ENCODE data around the gene TPO.
"Not testable (repeated sequence)": the region's sequence is repeated elsewhere in the genome, so short reads cannot be mapped to it uniquely, and the experiment has no call there.

Gene TPO

DNA sequence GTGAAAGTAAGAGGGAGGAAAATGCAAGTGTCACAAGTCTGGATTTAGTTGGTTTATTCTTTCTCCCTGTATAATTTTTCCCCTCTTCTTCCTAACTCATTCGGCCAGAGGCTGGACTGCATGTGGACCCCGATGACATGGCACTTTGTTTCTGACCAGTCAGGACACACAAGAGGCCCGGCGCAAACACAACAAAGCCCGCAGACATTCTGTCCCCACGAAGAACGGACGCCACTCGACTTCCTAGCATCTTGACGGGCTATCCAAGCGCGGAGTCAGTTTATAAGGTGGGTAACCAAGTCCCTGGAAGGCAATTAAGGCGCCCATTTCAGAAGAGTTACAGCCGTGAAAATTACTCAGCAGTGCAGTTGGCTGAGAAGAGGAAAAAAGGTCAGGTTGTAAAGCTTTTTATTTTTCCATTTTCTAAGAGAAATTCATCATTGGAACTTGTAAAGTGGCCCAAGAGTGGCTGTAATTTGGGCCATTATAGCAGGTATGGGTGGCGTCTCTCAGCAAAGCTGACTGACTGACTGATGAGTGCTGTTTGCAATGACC, at the start of gene TPO:
Gene TPO (plus strand): TSS at position 308 of the 555 bp plus-strand sequence. CDS start 946 bp downstream, outside the sequence.
- no peak for DNase-seq (ENCODE audit: low read depth)

DNA sequence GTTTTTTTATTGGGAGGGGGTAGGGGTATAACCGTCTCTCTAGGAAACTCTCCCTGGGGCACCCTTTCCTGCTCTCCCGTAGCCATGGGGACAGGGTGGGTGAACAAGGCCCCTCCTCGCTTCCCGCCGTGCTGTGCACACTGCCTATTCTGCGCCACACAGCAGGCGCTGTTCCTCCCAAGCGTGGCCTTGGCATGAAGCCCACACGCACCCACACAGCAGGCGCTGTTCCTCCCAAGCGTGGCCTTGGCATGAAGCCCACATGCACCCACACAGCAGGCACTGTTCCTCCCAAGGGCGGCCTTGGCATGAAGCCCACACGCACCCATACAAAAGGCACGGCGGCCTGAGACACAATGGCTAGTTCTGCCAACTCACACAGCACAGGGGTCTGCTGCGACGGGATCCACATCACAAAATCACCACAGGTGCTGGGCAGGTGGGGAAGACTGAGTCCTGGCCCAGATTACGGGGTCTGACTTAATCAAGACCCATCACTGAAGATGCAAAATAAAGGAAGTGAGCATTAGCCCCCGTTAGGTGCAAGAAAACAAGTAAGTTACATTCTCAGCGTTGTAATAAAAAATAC, 46.6 kb upstream of the TPO start:
- DNase-seq (ENCODE audit: low read depth) = no peak

DNA sequence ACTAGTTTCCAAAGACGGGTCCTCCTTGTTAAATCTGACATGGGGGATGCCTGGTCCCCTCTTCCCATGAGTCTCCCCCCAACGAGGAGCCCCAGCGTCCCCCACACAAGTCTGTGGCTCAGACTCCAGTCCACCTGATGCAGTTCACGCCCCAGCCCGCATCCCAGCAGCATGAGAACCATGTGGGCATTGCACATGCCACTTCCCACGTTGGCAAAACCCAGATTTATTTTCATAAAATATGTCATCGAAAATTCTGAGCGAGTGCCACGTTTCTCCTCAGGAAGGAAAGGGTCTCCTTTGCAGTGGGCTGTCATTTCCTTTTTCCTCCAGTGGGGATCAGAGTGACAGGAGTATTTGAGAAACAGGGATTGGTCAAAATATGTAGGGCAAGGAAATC, 45.7 kb upstream of the TPO start:
- DNase-seq (ENCODE audit: low read depth) = no peak

DNA sequence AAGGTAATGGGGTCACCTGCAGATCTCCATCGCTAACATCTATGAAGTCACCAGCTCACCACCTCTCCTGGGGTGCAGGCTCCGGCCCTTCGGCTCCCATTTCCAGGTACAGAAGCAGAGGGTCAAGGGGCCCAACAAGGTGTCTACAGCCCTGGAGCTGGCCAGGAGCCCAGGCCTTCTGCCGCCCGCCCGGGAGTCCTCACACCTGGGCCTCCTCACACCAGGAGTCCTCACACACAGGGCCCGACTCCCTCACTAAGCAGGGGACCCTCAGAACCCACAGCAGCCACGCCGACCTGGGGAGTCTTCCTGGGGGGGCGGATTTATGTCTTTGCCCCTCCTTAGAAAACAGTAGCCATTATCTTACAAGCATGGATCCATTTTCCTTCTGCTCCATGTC, 43.4 kb upstream of the TPO start:
- DNase-seq (ENCODE audit: low read depth) = no peak

DNA sequence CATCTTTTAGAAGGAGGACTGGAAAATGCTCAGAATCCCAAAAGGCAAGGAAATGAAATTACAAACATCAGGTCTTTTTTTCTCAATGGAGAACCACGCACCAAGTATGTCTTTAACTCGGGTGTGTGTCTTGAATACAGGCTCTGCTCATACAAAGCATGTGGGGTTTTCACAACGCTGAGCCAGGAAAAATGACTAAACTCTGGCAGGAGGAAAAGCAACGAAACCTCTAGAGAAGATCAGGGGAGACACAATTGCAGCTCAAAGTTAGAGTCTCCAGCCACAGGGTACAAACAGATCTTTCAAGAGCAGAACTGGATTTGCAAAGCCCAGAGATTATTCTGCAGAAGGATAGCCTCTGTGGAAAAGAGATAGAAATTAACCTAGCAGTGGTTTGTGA, 42.8 kb upstream of the TPO start:
- no peak for DNase-seq (ENCODE audit: low read depth)

DNA sequence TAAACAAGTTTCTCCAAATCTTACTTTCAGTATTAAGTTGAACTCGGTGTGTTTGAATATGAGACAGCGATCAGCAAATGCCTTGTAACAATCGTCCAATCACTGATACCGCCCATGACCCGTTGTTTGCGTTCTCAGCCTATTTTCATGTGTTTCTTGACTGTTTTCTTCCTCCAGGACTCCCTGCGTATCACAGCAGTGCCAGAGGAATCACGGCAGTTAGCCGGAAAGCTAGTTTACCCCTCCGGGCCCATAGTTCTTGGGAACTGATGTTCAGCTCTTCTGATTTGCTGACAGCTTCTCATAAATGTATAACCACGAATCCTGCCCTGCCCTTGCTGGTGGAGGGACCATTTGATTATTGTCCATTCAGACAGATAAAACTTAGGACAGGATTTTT, 42.2 kb upstream of the TPO start:
- no peak for DNase-seq (ENCODE audit: low read depth)

DNA sequence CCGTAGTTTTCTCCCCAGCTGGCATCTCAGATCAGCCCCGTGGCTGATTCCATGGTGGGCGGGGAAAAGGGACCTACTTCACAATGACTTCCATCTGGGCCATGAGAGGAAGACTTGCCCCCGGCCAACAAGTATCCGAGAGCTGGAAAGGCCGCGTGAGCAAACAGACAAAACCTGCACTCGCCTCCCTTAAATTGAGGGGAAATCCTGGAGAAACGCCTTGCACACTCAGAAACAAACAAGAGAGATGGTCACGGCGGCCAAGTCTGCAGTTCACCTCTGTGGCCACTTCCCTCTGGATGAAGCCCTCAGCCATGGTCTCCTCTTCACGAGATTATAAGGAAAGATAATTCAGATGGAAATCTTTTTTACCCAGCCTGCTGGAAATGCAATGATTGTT, 39.4 kb upstream of the TPO start:
- DNase-seq (ENCODE audit: low read depth) = no peak

DNA sequence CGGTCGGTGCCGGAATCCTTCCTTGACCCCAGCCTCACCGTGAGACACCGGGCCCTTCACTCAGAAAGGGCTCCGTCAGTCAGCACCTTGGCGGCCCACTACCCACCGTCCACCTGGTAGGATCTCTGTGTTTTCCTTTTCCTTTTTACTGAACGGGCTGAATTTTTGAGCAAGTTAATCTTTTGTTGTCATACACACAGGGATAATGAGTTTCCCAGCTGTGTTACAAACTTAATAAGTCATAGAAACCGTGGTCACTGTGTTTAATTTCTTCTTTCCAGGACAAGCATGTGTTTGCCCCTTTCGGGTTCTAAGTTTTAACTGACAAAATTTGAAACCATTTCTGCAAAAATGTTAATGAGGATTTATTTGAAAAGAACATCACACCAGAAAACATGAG, 39.0 kb upstream of the TPO start:
- no peak for DNase-seq (ENCODE audit: low read depth)

DNA sequence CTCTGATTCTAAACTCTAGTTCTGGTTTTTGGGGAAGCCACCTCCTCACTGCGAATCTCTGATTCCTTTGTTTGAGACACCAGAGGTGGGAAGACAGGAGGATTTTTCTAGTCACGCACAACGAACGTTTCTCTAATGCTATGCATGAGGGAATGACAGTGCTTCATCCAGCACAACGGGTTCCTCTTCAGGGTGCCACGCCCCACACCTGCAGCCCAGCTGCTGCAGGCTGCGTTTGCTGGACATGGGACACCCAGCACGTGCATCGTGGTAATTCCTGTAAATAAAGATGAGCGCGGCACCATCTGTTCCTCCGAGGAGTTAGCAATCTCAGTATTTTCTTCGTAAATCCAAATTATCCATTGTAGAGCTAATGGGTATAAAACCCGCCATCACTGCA, 37.5 kb upstream of the TPO start:
- DNase-seq (ENCODE audit: low read depth) = no peak

DNA sequence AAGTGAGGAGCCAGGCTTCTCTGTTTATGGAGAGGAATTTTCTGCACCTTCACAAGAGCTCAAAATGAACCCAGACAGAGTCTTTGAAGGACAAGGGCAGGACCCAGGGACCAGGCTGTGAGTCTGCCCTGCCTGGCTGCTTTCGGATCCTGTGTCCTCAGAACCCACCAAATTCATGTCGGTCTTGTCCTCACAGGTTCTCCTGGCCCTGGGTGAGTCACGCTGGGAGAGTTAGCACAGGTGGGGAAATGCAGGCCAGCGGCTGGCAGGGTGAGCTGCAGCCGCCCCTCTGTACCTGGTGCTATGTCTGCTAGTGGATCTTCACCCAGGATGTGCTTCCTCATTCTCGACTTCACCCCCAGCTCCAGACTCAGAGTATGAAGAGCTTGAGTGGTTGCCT, 35.8 kb upstream of the TPO start:
- no peak for DNase-seq (ENCODE audit: low read depth)

DNA sequence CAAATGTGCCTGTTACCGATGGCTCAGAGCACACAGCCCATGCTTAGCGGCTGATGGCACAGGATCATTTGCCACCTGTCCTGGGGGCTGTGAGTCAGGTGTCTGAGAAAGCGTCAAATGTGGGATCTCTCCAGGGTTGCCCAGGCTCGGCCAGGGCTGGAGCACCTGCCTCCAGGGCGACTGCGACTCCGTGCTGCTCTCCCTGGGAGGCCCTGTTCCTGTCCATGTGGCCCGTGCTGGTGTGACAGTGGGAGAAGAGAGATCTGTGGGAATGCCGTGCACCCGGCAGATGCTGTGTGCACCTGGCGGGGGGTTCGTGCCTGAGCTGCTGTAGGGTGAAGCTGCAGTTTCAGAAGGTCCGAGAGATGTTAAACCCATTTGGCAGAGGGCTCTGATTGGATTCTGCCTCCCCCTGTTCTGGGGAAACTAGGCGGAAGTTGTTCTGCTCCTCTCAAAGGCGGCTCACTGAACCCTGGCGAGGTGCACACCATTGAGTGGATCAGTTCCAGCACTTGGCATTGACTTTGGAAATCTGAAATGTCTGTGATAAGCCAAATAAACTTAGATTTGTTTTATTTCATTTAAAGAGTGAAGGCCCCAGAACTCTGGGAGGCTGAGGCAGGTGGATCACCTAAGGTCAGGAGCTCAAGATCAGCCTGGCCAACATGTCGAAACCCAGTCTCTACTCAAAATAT, 34.7 kb upstream of the TPO start:
- no peak for DNase-seq (ENCODE audit: low read depth)

DNA sequence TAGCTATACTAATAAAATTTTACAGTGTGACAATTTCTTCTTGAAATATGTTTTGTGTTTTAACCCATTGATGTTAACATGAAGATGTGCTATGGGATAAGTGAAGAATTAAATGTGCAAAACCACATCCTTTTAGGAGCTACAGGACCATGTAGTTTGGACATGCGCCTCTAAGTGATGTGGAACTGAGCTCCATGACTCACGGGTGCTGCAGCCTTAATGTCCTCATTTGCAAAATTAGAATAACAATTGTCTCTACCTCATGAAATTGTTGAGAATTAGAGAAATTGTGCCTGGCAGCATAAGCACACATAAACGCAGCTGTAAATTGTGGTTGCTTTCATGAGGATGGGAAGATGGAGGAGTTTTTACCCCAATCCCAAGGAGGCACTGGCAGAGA, 31.6 kb upstream of the TPO start:
- no peak for DNase-seq (ENCODE audit: low read depth)

DNA sequence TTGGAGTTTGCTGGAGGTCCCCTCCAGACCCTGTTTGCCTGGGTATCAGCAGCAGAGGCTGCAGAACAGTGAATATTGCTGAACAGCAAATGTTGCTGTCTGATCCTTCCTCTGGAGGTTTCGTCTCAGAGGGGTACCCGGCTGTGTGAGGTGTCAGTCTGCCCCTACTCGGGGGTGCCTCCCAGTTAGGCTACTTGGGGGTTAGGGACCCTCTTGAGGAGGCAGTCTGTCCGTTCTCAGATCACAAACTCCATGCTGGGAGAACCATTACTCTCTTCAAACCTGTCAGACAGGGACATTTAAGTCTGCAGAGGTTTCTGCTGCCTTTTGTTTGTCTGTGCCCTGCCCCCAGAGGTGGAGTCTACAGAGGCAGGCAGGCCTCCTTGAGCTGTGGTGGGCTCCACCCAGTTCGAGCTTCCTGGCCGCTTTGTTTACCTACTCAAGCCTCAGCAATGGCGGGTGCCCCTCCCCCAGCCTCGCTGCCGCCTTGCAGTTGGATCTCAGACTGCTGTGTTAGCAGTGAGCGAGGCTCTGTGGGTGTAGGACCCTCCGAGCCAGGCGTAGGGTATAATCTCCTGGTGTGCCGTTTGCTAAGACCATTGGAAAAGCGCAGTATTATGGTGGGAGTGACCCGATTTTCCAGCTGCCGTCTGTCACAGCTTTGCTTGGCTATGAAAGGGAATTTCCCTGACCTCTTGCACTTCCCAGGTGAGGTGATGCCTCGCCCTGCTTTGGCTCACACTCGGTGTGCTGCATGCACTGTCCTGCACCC, 25.1 kb upstream of the TPO start:
- DNase-seq (ENCODE audit: low read depth) = not testable (repeated sequence)

DNA sequence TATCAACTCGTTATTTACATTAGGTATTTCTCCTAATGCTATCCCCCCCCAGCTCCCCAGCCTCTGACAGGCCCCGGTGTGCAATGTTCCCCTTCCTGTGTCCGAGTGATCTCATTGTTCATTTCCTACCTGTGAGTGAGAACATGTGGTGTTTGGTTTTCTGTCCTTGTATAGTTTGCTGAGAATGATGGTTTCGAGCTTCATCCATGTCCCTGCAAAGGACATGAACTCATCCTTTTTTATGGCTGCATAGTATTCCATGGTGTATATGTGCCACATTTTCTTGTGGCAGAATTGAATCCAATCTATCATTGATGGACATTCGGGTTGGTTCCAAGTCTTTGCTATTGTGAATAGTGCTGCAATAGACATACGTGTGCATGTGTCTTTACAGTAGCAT, 23.1 kb upstream of the TPO start:
- not testable (repeated sequence) for DNase-seq (ENCODE audit: low read depth)

DNA sequence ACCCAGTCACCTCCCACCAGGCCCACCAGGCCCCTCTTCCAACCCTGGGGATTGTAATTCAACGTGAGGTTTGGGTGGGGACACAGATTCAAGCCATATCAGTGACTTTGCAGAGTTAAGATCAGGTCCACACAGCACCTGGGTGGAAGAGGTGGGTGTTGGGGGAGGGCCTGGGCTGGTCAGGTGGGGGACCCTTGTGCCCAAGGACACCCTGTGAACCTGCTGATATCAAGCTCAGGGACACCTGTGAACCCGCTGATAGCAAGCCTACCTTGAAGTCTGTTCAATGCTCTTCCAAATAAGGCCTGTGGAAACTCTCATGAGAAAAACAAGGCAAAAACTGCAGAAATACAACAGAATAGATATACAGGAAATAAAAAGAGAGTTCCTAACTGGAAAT, 19.9 kb upstream of the TPO start:
- no peak for DNase-seq (ENCODE audit: low read depth)

DNA sequence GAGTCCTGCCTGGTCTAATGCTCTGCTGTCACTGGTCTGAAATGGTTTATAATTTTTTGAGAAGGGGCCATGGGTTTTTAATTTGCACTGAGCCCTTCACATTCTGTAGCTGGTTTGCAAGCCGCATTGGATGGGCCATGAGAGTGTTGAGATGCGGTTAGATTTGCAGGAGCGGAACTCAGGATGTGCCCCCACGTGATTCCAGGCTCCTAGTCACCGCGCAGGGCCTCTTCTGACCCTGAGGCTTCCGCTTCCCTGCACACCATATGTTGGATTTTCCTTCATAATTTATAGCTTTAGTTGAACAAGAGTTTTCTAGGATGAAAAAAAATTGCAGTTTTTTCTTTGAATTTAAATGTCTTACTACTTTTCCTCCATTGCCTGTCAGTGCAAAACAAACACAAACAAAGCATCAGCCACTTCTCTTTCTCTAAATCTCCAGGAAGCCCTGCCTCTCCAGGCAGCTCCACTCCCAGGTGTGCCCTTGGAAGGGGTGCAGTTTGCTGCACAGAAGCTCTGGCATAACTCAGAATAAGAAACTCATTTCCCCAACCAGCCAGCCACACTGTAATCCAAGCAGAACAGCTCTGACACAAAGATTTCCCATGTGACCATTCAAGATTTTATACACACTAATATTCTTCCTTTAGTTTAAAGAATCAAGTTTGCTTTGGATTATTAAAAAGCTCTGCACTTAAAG, 18.4 kb upstream of the TPO start:
- no peak for DNase-seq (ENCODE audit: low read depth)

DNA sequence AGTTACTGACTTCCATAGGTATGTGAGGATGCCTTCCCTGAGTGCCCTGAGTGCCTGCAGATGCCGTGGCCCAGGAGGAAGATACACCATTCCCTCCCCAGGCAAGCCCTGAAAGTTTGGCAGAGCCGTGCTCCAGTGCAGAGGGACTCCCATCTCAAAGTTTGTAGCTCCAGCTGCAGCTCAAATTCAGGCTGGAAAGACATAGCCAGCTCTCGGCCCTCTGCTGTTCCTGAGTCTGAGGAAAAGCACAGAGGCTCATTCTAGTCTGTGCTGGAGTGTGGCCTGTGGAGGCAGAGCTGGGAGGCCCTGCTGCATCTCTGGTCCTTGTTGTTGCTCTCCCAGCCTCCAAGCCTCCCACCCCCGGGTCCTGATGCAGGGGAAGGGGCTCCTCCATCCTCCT, 15.9 kb upstream of the TPO start:
- no peak for DNase-seq (ENCODE audit: low read depth)

DNA sequence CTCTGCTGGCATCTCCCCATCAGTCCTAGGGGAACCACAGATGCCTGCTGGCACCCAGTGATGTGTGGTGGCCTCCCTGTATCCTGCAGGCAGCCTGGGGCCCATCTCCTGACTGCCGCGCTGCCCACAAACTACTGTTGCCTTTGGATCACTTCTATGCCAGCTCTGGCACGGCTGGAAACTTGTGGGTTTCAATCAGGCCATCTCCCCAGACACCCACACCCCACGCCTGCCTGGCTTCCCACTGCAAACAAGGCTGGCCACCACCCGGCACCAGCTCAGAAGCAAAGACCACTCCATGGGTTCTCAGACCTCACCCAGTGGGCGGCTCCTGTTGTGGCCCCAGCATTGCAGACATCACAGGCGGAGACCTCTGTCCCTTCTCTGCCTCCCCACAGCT, 15.1 kb upstream of the TPO start:
- DNase-seq (ENCODE audit: low read depth) = no peak

DNA sequence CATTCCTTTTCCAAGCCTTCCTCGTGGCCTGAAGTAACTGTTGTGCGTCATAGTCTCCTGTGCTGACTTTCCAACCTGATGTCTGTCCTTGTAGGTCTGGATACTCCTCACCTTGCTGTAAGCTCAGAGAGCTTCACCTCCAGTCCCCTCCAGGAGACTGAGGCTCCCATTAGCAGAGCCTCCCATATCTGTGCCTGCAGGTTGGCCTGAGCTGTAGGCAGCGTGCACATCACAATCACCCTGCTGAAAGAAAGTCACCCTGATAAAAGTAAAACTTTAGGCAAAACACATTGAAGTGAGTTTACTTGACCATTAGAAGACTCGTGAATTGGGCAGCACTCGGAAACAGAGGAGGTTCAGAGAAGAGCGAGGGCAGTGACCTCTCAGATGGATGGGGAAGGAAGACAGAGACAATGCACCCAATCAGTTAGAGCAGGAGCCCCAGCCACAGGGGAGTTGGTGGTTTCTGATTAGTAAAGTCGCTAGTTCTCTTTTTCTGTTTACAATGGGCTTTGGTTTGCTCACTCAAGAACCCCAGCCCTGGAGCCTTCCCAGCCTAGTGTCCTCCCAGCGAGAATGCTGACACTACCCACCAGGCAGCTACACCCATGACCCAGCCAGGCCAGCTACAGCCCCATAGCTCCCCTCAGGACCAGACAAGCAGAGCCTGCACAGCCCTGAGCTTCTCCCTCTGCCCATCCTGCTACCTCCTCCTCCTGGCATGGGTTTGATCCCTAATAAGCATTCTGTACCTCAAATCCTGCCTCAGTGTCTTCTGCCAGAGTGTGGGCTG, 12.1 kb upstream of the TPO start:
- no peak for DNase-seq (ENCODE audit: low read depth)

DNA sequence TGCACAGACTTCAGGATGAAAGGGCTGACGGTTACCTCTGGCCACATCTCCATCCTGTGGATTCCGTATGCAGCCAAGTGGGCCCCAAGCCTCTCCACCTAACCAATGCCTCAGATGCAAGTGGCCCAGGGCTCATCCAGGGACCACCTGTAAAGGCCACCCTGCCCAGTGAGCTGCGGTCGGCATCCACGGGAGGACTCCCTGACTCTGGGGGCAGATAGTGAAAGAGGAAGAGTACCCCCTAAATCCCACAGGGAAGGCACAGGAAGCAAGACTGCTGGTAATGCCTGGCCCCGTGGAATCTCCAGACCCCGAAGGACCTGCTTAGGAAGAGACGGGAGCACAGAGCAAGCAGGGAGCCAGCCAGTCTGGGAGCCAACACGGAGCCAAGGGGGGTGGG, 11.2 kb upstream of the TPO start:
- DNase-seq (ENCODE audit: low read depth) = no peak

DNA sequence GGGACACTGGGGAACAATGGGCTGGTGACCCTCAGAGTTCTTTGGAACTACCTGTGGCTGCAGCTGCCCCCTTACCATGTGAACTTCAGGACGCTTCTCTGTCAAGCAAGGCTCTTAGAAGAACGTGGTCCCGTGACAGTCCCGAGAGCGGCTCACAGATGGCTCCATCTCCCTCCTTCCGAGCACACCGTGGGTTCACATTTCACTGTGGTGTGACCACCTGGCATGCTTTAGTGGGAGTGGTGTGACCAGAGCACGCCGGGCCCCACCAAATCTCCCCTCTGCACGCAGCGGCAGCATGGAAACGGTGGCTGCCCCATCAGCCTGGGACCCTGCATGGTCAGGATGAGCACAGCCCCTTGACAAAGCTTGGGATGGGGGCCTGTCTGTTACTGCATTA, 9.7 kb upstream of the TPO start:
- DNase-seq (ENCODE audit: low read depth) = no peak

DNA sequence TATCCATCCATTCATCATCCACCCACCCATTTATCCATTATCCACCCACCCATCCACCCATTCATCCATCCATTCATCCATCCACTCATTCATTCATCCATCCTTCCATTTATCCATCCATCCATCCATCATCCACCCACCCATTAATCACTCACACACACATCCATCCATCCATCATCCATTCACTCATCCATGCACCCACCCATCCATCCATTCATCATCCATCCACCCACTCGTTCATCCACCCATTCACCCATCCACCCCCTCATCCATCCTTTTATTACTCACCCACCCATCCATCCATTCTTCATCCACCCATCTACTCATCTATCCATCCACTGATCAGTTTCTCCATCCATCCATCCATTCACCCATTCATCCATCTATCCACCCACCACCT, 8.1 kb upstream of the TPO start:
- no peak for DNase-seq (ENCODE audit: low read depth)

All from fibroblast of gingiva (primary cell).